Suprapubic skin (tissue), 4 donors: ENCODE data around the gene SPATS2L. TPM values are rescaled to one million over a fixed set of nuclear protein-coding genes. Genes with fewer than 3 reads are reported as not detected.

Experiments
- DNase-seq, 2 donors: peaks; one replicate each; pipeline ENCODE4 v3.0.0-alpha.2; 2019; ENCODE audit warnings: low spot score in 2 of 2
- H3K27ac ChIP-seq: fragments of 200-600 bp; sonication (generic); one replicate; pipeline ENCODE4 v1.5.1; 2019
- H3K27me3 ChIP-seq: fragments of 200-600 bp; sonication (generic); one replicate; pipeline ENCODE4 v1.5.1; 2019
- H3K36me3 ChIP-seq: fragments of 200-600 bp; sonication (generic); one replicate; pipeline ENCODE4 v1.5.1; 2019
- H3K4me1 ChIP-seq: fragments of 200-600 bp; sonication (generic); one replicate; pipeline ENCODE4 v1.5.1; 2019
- H3K4me3 ChIP-seq: fragments of 200-600 bp; sonication (generic); one replicate; pipeline ENCODE4 v1.5.1; 2019; ENCODE audit warnings: mild to moderate bottlenecking
- H3K9me3 ChIP-seq: fragments of 200-600 bp; sonication (generic); one replicate; pipeline ENCODE4 v1.5.1; 2019
- EP300 ChIP-seq: sonication (generic); formaldehyde crosslinking; IDR thresholded peaks from one replicate; pipeline ENCODE4 v1.6.1; 2017; ENCODE audit warnings: antibody characterized with exemption
- POLR2A ChIP-seq, 2 donors: fragments of 450-650 bp; IDR thresholded peaks; one replicate each; pipeline ENCODE4 v1.6.1; 2017; ENCODE audit warnings: antibody characterized with exemption in 2 of 2, mild to moderate bottlenecking in 2 of 2, moderate library complexity in 2 of 2
- POLR2AphosphoS5 ChIP-seq, 3 donors: sonication (generic); formaldehyde crosslinking; IDR thresholded peaks; one replicate each; pipeline ENCODE4 v1.6.1; 2017; ENCODE audit warnings: antibody characterized with exemption in 3 of 3
- WGBS: methylation state at CpG from one replicate; pipeline ENCODE4 v1.1.5; 2018; 5-methylcytosine and 5-hydroxymethylcytosine counted together
- total RNA-seq, 4 donors: library from RNA; depleted of rRNA; stranded (reverse); fragments of >200 nt; gene quantifications; one replicate each; pipeline ENCODE4 v1.1.0, GENCODE V29; 2016
- TF ChIP-seq, protein P1 (sequence below), 2 donors: fragments of 200-600 bp in 1 of 2; fragments of 450-650 bp in 1 of 2; sonication (generic) in 1 of 2; IDR thresholded peaks; one replicate each; pipeline ENCODE4 v1.5.1; 2016 to 2019; ENCODE audit warnings: antibody characterized with exemption in 2 of 2, mild to moderate bottlenecking in 1 of 2, moderate library complexity in 1 of 2

Gene SPATS2L
- total RNA-seq, 4 donors from 2014 or later: 39.9 to 104 (median 57.7) TPM

DNA sequence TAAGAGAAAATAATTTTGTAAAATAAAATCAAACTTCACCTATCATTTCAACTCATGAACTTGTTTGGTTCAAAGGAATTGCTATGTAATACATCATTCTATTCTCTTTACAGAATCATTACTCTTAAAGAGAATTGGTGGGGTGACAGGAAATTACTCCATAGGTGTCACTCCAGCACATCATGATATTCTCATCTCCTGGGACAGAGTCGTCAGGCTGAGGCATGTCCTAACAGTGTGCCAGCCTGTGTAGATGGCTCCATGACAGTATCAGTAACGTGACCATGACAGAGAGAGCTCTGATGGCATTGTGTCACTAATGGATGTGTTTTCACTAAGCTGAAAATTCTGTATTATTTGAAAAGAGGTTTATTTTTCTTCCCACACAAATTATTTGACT lies 13.9 kb downstream of the SPATS2L start:
- 37% methylated on average over 2 of the region's 2 CpGs for WGBS
- H3K4me3 ChIP-seq: no peak overlapping the region
- no peak for DNase-seq
- H3K27ac ChIP-seq: no peak overlapping the region
- H3K4me1 ChIP-seq: peaks cover 36% of the 10 kb centered on the region
- no peak for TF ChIP-seq POLR2AphosphoS5 (IDR thresholded peaks at IDR 0.05)
- TF ChIP-seq EP300: no peak
- no peak for TF ChIP-seq POLR2A (IDR thresholded peaks at IDR 0.05)
- TF ChIP-seq, protein P1, sequence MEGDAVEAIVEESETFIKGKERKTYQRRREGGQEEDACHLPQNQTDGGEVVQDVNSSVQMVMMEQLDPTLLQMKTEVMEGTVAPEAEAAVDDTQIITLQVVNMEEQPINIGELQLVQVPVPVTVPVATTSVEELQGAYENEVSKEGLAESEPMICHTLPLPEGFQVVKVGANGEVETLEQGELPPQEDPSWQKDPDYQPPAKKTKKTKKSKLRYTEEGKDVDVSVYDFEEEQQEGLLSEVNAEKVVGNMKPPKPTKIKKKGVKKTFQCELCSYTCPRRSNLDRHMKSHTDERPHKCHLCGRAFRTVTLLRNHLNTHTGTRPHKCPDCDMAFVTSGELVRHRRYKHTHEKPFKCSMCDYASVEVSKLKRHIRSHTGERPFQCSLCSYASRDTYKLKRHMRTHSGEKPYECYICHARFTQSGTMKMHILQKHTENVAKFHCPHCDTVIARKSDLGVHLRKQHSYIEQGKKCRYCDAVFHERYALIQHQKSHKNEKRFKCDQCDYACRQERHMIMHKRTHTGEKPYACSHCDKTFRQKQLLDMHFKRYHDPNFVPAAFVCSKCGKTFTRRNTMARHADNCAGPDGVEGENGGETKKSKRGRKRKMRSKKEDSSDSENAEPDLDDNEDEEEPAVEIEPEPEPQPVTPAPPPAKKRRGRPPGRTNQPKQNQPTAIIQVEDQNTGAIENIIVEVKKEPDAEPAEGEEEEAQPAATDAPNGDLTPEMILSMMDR (IDR thresholded peaks at IDR 0.05): no peak
- H3K27me3 ChIP-seq: no peaks in the 10 kb centered on the region
- H3K36me3 ChIP-seq: no peaks in the 10 kb centered on the region
- H3K9me3 ChIP-seq: no peaks in the 10 kb centered on the region

DNA sequence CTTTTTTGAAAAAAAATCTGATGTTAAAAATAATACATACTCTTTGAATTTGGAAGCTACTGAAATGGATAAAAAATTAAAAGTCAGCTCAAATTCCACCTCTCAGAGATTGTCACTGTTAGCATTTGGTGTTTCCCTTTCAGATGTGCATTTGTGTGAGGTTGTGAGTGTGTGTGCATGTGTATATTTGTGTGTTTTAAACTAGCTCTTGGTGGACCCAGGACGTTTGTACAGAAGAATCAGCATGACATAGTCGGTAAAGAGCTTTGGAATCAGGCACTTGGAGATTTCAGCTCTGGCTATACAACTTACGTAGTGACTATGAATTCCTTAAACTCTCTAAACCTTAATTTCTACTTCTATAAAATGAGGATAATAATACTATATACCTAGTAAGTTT lies 14.5 kb downstream of the SPATS2L start:
- Histone ChIP-seq H3K27me3 (no peaks in the 10 kb centered on the region), H3K9me3 (no peaks in the 10 kb centered on the region), H3K36me3 (no peaks in the 10 kb centered on the region), H3K4me1 (peaks cover 36% of the 10 kb centered on the region), H3K4me3 (no peak overlapping the region), H3K27ac (no peak overlapping the region)
- WGBS: 84% methylated on average over 3 of the region's 3 CpGs
- DNase-seq: no peak
- TF ChIP-seq POLR2AphosphoS5 (IDR thresholded peaks at IDR 0.05) (no peak), EP300 (no peak), POLR2A (IDR thresholded peaks at IDR 0.05) (no peak)
- TF ChIP-seq, protein P1 (IDR thresholded peaks at IDR 0.05): no peak

DNA sequence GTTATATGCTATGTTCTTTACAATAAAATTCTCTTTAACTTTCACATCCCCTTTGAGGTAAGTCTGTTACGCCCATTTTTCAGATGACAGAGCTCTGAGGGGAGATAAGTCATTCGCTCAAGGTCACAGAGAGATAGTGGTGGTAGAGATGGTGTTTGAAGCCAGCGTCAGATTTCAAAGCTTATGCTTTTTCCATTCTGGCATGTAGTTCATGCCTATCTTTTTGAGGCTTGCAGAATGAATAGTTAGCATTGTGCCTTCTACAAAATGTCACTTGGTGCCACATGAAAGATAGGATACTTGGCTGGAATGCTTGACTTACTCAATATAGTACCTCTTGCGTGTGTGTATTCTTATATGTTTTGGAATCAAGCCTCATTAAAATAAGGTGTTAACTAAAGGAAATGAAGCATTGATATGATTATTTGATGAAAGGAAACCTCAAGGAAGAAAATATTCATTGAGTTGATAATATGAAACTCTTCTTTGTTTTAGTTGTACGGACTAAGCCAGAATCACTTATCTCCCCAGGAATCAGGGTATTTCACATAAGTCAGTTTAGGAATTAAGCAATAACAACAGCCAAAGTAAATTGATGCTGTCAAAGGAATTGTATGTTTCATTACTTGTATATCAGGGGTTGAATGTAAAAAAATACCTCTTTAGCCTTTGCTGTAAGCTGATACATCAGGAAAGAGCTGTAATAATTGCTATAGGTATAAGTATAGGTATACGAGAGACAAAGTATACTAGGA lies 15.5 kb downstream of the SPATS2L start:
- Histone ChIP-seq H3K36me3 (no peaks in the 10 kb centered on the region), H3K27ac (no peak overlapping the region), H3K4me3 (no peak overlapping the region), H3K9me3 (no peaks in the 10 kb centered on the region), H3K27me3 (no peaks in the 10 kb centered on the region), H3K4me1 (peaks cover 36% of the 10 kb centered on the region)
- WGBS: 60% methylated on average over 6 of the region's 6 CpGs
- DNase-seq: no peak
- no peak for TF ChIP-seq EP300
- no peak for TF ChIP-seq POLR2AphosphoS5 (IDR thresholded peaks at IDR 0.05)
- no peak for TF ChIP-seq POLR2A (IDR thresholded peaks at IDR 0.05)
- TF ChIP-seq, protein P1 (IDR thresholded peaks at IDR 0.05): no peak

DNA sequence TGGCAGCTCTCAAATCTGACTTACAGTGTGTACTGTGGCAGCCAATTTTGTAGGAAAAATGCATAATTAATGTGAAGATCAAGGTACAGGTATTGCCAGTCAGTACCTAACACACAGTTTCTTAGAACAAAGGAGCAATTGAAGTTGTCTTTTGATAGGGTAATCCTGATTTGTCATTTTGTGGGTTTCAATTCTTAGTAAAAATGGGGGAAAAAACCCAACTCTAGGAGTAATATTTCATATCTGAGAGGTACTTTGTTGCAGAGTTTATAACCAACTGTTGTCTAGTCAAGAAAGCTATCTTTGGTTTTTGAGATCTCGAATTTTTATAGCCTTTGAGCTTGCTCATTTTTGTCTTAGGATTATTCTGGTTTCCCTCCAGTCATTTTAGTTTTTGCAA lies 16.1 kb downstream of the SPATS2L start:
- H3K9me3 ChIP-seq: no peaks in the 10 kb centered on the region
- H3K27ac ChIP-seq: no peak overlapping the region
- H3K4me1 ChIP-seq: peaks cover 32% of the 10 kb centered on the region
- H3K4me3 ChIP-seq: no peak overlapping the region
- TF ChIP-seq, protein P1 (IDR thresholded peaks at IDR 0.05): no peak
- TF ChIP-seq POLR2A (IDR thresholded peaks at IDR 0.05): no peak
- TF ChIP-seq EP300: no peak
- TF ChIP-seq POLR2AphosphoS5 (IDR thresholded peaks at IDR 0.05): no peak
- no peak for DNase-seq
- no peaks in the 10 kb centered on the region for H3K27me3 ChIP-seq
- H3K36me3 ChIP-seq: no peaks in the 10 kb centered on the region
- WGBS: 63% methylated on average over 1 of the region's 1 CpG

DNA sequence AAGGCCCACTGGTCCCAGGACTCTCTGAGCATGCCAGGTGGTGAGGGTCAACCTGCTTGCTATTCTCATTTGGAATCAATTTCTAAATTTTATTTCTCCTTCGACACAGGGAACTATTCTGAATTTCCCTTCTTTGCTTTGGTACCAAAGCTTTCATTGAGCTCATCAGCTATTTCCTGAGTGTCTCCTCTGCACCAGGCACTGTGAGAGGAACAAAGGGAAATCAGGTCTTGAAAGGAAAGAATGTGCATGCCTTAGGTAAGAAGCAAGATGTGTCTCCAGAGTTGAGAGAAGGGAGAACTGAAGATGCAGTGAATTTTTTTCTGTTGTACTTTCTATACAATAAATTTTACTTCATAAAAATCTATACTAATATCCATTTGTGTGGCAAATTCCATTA lies 17.9 kb downstream of the SPATS2L start:
- Histone ChIP-seq H3K9me3 (no peaks in the 10 kb centered on the region), H3K4me3 (no peak overlapping the region), H3K27ac (no peak overlapping the region), H3K4me1 (peaks cover 32% of the 10 kb centered on the region), H3K27me3 (no peaks in the 10 kb centered on the region), H3K36me3 (no peaks in the 10 kb centered on the region)
- WGBS: 68% methylated on average over 1 of the region's 1 CpG
- TF ChIP-seq EP300 (no peak), POLR2AphosphoS5 (IDR thresholded peaks at IDR 0.05) (no peak)
- TF ChIP-seq, protein P1 (IDR thresholded peaks at IDR 0.05): no peak
- DNase-seq: no peak
